ENCODE measurements around the gene ANKRD12. TPM values are rescaled to one million over a fixed set of nuclear protein-coding genes. Genes with fewer than 3 reads are reported as not detected.

The ANKRD12 gene
- polyA plus RNA-seq, 1 donor (not counting 4 experiments of a cell fraction or from before 2014, with no cell fraction given): 8.0 TPM

GRCh38 chr18:9204659-9205058 is 68.1 kb downstream of the ANKRD12 start:
- no peaks in the 10 kb centered on the region for H3K9me3 ChIP-seq (ENCODE audit: control insufficient read depth, low read depth, low read length)
- H3K4me1 ChIP-seq (ENCODE audit: control insufficient read depth, extremely low read depth, insufficient read depth, low read length): no peaks in the 10 kb centered on the region
- no peak overlapping the region for H2AFZ ChIP-seq (ENCODE audit: control insufficient read depth, low read length)
- H3K9ac ChIP-seq (ENCODE audit: control insufficient read depth, extremely low read depth, insufficient read depth, low read length): no peak overlapping the region
- TF ChIP-seq CTCF (optimal IDR thresholded peaks at IDR 0.05 in 1 of 3, IDR thresholded peaks at IDR 0.05 in 1 of 3, conservative IDR thresholded peaks at IDR 0.05 in 1 of 3; ENCODE audit: extremely low read depth in 1 of 3, insufficient read depth in 2 of 3, low read length in 3 of 3): no peak
- TF ChIP-seq EZH2 (IDR thresholded peaks at IDR 0.05; ENCODE audit: low read length): no peak
- H3K9me1 ChIP-seq (ENCODE audit: control insufficient read depth, extremely low read depth, insufficient read depth, low read length): no peaks in the 10 kb centered on the region
- no peaks in the 10 kb centered on the region for H3K27me3 ChIP-seq (ENCODE audit: control insufficient read depth, extremely low read depth, insufficient read depth, low read length)
- H4K20me1 ChIP-seq (ENCODE audit: control insufficient read depth, extremely low read depth, insufficient read depth, low read length): no peaks in the 10 kb centered on the region
- FAIRE-seq (no peak), DNase-seq (ENCODE audit: low read depth, low spot score) (no peak)
- H3K27ac ChIP-seq (ENCODE audit: control insufficient read depth, insufficient read depth, low read length): no peak overlapping the region
- no peak overlapping the region for H3K4me2 ChIP-seq (ENCODE audit: control insufficient read depth, extremely low read depth, insufficient read depth, low read depth, low read length)
- peaks cover 0 to 2% of the 10 kb centered on the region in 2 experiments for H3K36me3 ChIP-seq (ENCODE audit: control insufficient read depth in 2 of 2, extremely low read depth in 1 of 2, insufficient read depth in 2 of 2, low read length in 2 of 2)
- dilution Hi-C loops (cut with MboI; ENCODE audit: extremely low pct_ligation_motif_present, low sequenced_read_pairs): no loop called here
- no peak overlapping the region for H3K4me3 ChIP-seq (ENCODE audit: control insufficient read depth in 2 of 3, extremely low read depth in 1 of 3, insufficient read depth in 2 of 3, low read depth in 1 of 3, low read length in 3 of 3)
- H3K79me2 ChIP-seq (ENCODE audit: control insufficient read depth, insufficient read depth, low read length): peaks cover 2% of the 10 kb centered on the region

DNA sequence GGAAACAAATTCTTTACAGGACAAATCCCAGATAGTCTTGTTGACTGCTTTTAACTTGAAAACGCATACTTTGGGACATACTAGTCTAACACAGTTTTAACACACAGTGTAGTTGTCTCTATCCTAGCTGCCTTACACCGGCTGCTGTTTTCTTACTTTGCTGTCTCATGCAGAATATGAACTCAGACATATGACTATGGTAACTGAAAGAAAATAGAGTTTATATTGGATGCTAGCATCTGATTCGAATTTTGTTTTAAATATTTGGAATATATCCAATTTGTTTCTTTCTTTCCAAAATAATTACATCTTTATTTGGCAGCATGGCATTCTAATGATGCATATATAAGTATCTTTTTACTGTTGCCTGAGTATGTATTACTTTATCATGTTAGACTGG is 69.8 kb downstream of the ANKRD12 start:
- H3K27ac ChIP-seq (ENCODE audit: control insufficient read depth, insufficient read depth, low read length): no peak overlapping the region
- no peak overlapping the region for H3K4me3 ChIP-seq (ENCODE audit: control insufficient read depth in 2 of 3, extremely low read depth in 1 of 3, insufficient read depth in 2 of 3, low read depth in 1 of 3, low read length in 3 of 3)
- H3K9me3 ChIP-seq (ENCODE audit: control insufficient read depth, low read depth, low read length): no peaks in the 10 kb centered on the region
- H3K27me3 ChIP-seq (ENCODE audit: control insufficient read depth, extremely low read depth, insufficient read depth, low read length): no peaks in the 10 kb centered on the region
- no peaks in the 10 kb centered on the region for H3K4me1 ChIP-seq (ENCODE audit: control insufficient read depth, extremely low read depth, insufficient read depth, low read length)
- H3K4me2 ChIP-seq (ENCODE audit: control insufficient read depth, extremely low read depth, insufficient read depth, low read depth, low read length): no peak overlapping the region
- dilution Hi-C loops (cut with MboI; ENCODE audit: extremely low pct_ligation_motif_present, low sequenced_read_pairs): no loop called here
- peaks cover 0 to 2% of the 10 kb centered on the region in 2 experiments for H3K36me3 ChIP-seq (ENCODE audit: control insufficient read depth in 2 of 2, extremely low read depth in 1 of 2, insufficient read depth in 2 of 2, low read length in 2 of 2)
- H3K9ac ChIP-seq (ENCODE audit: control insufficient read depth, extremely low read depth, insufficient read depth, low read length): no peak overlapping the region
- H2AFZ ChIP-seq (ENCODE audit: control insufficient read depth, low read length): no peak overlapping the region
- TF ChIP-seq CTCF (optimal IDR thresholded peaks at IDR 0.05 in 1 of 3, IDR thresholded peaks at IDR 0.05 in 1 of 3, conservative IDR thresholded peaks at IDR 0.05 in 1 of 3; ENCODE audit: extremely low read depth in 1 of 3, insufficient read depth in 2 of 3, low read length in 3 of 3) (no peak), EZH2 (IDR thresholded peaks at IDR 0.05; ENCODE audit: low read length) (no peak)
- no peak for DNase-seq (ENCODE audit: low read depth, low spot score)
- H4K20me1 ChIP-seq (ENCODE audit: control insufficient read depth, extremely low read depth, insufficient read depth, low read length): no peaks in the 10 kb centered on the region
- H3K79me2 ChIP-seq (ENCODE audit: control insufficient read depth, insufficient read depth, low read length): peaks cover 2% of the 10 kb centered on the region
- FAIRE-seq: no peak
- no peaks in the 10 kb centered on the region for H3K9me1 ChIP-seq (ENCODE audit: control insufficient read depth, extremely low read depth, insufficient read depth, low read length)
